ENCODE measurements around the gene AP1M1. TPM values are rescaled to one million over a fixed set of nuclear protein-coding genes. Genes with fewer than 3 reads are reported as not detected.

AP1M1 gene
- total RNA-seq, 6 experiments from 2014 or later, result 83.1 to 97.6 (median 93.3) TPM

GRCh38 chr19:16201011-16201391 is 3.3 kb downstream of the AP1M1 start:
- Mint-ChIP-seq H3K4me1 (ENCODE audit: low read depth) (peaks cover 49% of the 10 kb centered on the region), H3K27ac (no peak overlapping the region), H3K4me3 (no peak overlapping the region), H3K9me3 (no peaks in the 10 kb centered on the region), H3K27me3 (ENCODE audit: insufficient read depth) (peaks cover 2% of the 10 kb centered on the region; the same call in 1 of the 2 replicates), H3K36me3 (ENCODE audit: low read depth) (peaks cover 29% of the 10 kb centered on the region)
- no peak for TF ChIP-seq CTCF (IDR thresholded peaks at IDR 0.05)
- no peak for DNase-seq

- Mint-ChIP-seq H3K4me1 (ENCODE audit: low read depth) (peaks cover 33% of the 10 kb centered on the region), H3K4me3 (no peak overlapping the region), H3K36me3 (ENCODE audit: low read depth) (peaks cover 36% of the 10 kb centered on the region), H3K9me3 (no peaks in the 10 kb centered on the region), H3K27ac (no peak overlapping the region), H3K27me3 (ENCODE audit: insufficient read depth) (peaks cover 2% of the 10 kb centered on the region; the same call in 1 of the 2 replicates)
- TF ChIP-seq CTCF (IDR thresholded peaks at IDR 0.05), result no peak
- DNase-seq, result no peak
Measured at GRCh38 chr19:16202320-16203255, 4.9 kb downstream of the AP1M1 start.

- Mint-ChIP-seq H3K27me3 (ENCODE audit: insufficient read depth) (peaks cover 2% of the 10 kb centered on the region; the same call in 1 of the 2 replicates), H3K4me1 (ENCODE audit: low read depth) (peaks cover 29% of the 10 kb centered on the region), H3K4me3 (no peak overlapping the region), H3K9me3 (no peaks in the 10 kb centered on the region), H3K27ac (no peak overlapping the region), H3K36me3 (ENCODE audit: low read depth) (peaks cover 40% of the 10 kb centered on the region)
- TF ChIP-seq CTCF (IDR thresholded peaks at IDR 0.05), result no peak
- no peak for DNase-seq
Measured at GRCh38 chr19:16203256-16204004, 5.7 kb downstream of the AP1M1 start.

- Mint-ChIP-seq H3K4me1 (ENCODE audit: low read depth) (peaks cover 24% of the 10 kb centered on the region), H3K27ac (no peak overlapping the region), H3K9me3 (no peaks in the 10 kb centered on the region), H3K27me3 (ENCODE audit: insufficient read depth) (peaks cover 4% of the 10 kb centered on the region), H3K4me3 (no peak overlapping the region), H3K36me3 (ENCODE audit: low read depth) (peaks cover 43% of the 10 kb centered on the region)
- no peak for TF ChIP-seq CTCF (IDR thresholded peaks at IDR 0.05)
- no peak for DNase-seq
Measured at GRCh38 chr19:16204005-16204294, 6.2 kb downstream of the AP1M1 start.

GRCh38 chr19:16205205-16206045 is 7.7 kb downstream of the AP1M1 start:
- Mint-ChIP-seq H3K4me3 (no peak overlapping the region), H3K27ac (no peak overlapping the region), H3K27me3 (ENCODE audit: insufficient read depth) (peaks cover 4% of the 10 kb centered on the region), H3K36me3 (ENCODE audit: low read depth) (peaks cover 54% of the 10 kb centered on the region), H3K4me1 (ENCODE audit: low read depth) (peaks cover 13% of the 10 kb centered on the region), H3K9me3 (no peaks in the 10 kb centered on the region)
- DNase-seq, result no peak
- no peak for TF ChIP-seq CTCF (IDR thresholded peaks at IDR 0.05)

Measured in HFFc6 (cell line).